ENCODE measurements around the gene MGRN1. TPM values are rescaled to one million over a fixed set of nuclear protein-coding genes. Genes with fewer than 3 reads are reported as not detected.

MGRN1 gene
- total RNA-seq, 3 donors from 2014 or later, result 72.3 to 80.2 (median 77.0) TPM

DNA sequence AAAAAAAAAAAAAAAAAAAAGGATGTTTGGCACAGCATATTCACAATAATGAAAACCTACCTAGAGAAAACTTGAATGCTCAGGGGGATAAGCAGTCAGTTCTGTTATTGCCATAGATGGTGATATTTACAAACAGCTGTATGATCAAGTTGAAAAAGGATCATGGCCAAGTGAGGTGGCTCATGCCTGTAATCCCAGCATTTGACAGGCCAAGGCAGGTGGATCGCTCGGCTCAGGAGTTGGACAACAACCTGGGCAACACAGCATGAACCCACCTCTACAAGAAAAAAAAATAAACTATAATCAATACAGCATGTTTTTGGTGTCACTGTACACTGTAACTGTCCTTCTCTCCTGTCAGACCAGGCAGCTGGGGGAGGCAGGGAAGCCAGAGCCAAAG is 90.4 kb downstream of the MGRN1 start:
- TF ChIP-seq CTCF (IDR thresholded peaks at IDR 0.05), result no peak
- no peaks in the 10 kb centered on the region for H3K36me3 ChIP-seq (ENCODE audit: low read depth)
- ATAC-seq (no peak), DNase-seq (no peak)
- H3K4me3 ChIP-seq, result no peak overlapping the region
- no peaks in the 10 kb centered on the region for H3K9me3 ChIP-seq
- no peaks in the 10 kb centered on the region for H3K4me1 ChIP-seq (ENCODE audit: low read depth)
- intact Hi-C loops (cut with DNase I, micrococcal nuclease), result no loop called here

DNA sequence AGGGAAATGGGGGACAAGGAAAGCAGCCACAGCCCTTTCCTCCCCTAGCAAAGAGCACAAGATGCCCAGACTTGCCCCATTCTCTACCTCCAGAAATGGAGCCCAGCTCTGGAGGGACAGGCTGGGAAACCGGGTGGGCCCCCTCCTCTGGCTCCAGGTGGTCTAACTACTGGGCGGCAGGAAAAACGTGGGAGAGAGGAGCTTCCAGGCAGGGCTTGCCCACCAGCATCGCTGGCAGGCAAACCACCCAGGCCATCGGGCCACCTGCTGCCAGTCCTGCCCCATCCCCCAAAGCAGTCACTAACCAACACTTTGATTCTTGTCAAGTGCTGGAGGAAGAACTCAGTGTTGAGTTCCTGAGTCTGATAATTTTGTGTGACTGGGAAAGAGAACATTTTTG is 93.8 kb downstream of the MGRN1 start:
- no peak for ATAC-seq
- TF ChIP-seq CTCF (IDR thresholded peaks at IDR 0.05), result no peak
- DNase-seq, result peak in 1 of 3 donors; percentile 3
- no peaks in the 10 kb centered on the region for H3K9me3 ChIP-seq
- intact Hi-C loops (cut with DNase I, micrococcal nuclease), result no loop called here
- no peaks in the 10 kb centered on the region for H3K4me1 ChIP-seq (ENCODE audit: low read depth)
- no peak overlapping the region for H3K4me3 ChIP-seq
- H3K36me3 ChIP-seq (ENCODE audit: low read depth), result no peaks in the 10 kb centered on the region

DNA sequence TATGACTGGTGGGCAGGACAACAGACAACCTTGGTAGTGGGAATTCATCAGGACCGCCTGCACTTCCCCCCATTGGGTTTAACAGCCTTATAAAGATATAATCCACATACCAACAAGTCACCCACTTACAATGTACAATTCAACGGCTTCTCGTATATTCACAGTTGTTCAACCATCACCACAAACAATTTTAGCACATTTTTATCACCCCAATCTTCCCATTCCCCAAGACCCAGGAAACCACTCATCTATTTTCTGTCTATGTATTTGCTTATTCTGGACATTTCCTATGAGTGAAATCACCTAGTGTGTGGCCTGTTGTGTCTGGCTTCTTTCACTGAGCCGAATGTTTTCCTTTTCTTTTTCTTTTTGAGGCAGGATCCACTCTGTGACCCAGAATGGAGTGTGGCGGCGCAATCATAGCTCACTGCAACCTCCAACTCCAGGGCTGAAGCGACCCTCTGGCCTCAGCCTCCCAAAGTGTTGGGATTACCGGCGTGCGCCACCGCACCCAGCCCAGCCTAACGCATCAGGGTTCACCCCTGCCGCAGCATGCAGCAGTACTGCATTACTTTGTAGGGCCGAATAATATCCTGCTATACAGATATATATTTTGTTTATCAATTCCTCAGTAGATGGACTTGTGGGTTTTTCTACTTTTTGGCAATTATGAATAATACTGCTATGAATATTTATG is 98.6 kb downstream of the MGRN1 start:
- no peaks in the 10 kb centered on the region for H3K4me1 ChIP-seq (ENCODE audit: low read depth)
- no peaks in the 10 kb centered on the region for H3K36me3 ChIP-seq (ENCODE audit: low read depth)
- no peaks in the 10 kb centered on the region for H3K9me3 ChIP-seq
- H3K4me3 ChIP-seq, result no peak overlapping the region
- intact Hi-C loops (cut with DNase I, micrococcal nuclease), result no loop called here
- DNase-seq, result peak in 1 of 3 donors; percentile 22
- TF ChIP-seq CTCF (IDR thresholded peaks at IDR 0.05), result no peak
- no peak for ATAC-seq

GRCh38 chr16:4724661-4725270 is 100.1 kb downstream of the MGRN1 start:
- no peaks in the 10 kb centered on the region for H3K36me3 ChIP-seq (ENCODE audit: low read depth)
- no peak for ATAC-seq
- H3K4me3 ChIP-seq, result no peak overlapping the region
- intact Hi-C loops (cut with DNase I, micrococcal nuclease), result no loop called here
- no peaks in the 10 kb centered on the region for H3K9me3 ChIP-seq
- no peak for TF ChIP-seq CTCF (IDR thresholded peaks at IDR 0.05)
- DNase-seq, result peak in 1 of 3 donors; percentile 8
- H3K4me1 ChIP-seq (ENCODE audit: low read depth), result no peaks in the 10 kb centered on the region

DNA sequence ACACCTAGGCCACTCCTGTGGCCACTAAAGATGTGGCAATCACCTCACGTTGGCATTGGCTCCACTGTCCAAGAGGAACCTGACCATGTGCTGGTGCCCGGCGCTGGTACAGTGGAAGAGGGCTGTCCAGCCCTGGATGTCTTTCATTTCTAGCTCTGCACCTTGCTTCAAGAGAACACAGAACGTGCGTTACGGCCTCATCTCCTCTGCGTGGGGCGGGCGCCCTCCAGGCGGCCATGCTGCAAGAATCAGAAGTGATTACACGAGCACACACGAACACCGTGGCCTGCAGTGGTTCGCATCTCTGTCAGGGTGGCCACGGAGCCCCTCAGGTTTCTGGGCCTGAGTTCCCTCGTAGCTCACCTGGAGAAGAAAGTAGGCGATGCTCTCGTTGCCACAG is 102.0 kb downstream of the MGRN1 start:
- no peak for TF ChIP-seq CTCF (IDR thresholded peaks at IDR 0.05)
- intact Hi-C loops (cut with DNase I, micrococcal nuclease), result no loop called here
- ATAC-seq, result no peak
- DNase-seq, result peak in 1 of 3 donors; percentile 31
- no peaks in the 10 kb centered on the region for H3K9me3 ChIP-seq
- H3K4me3 ChIP-seq, result no peak overlapping the region
- H3K4me1 ChIP-seq (ENCODE audit: low read depth), result no peaks in the 10 kb centered on the region
- no peaks in the 10 kb centered on the region for H3K36me3 ChIP-seq (ENCODE audit: low read depth)
